Hematopoietic multipotent progenitor cell treated with erythropoietin and hydrocortisone succinate and interleukin-3 and kit ligand, for 17 days (in vitro differentiated cells): ENCODE results near the gene CYP26C1.
A peak's percentile ranks its signal among the peaks of the same experiment; 100 is the strongest.

ENCODE experiments used
- DNase-seq: peaks from one replicate; pipeline ENCODE4 v3.0.0-alpha.2; 2015; ENCODE audit warnings: low spot score

The CYP26C1 gene

DNA sequence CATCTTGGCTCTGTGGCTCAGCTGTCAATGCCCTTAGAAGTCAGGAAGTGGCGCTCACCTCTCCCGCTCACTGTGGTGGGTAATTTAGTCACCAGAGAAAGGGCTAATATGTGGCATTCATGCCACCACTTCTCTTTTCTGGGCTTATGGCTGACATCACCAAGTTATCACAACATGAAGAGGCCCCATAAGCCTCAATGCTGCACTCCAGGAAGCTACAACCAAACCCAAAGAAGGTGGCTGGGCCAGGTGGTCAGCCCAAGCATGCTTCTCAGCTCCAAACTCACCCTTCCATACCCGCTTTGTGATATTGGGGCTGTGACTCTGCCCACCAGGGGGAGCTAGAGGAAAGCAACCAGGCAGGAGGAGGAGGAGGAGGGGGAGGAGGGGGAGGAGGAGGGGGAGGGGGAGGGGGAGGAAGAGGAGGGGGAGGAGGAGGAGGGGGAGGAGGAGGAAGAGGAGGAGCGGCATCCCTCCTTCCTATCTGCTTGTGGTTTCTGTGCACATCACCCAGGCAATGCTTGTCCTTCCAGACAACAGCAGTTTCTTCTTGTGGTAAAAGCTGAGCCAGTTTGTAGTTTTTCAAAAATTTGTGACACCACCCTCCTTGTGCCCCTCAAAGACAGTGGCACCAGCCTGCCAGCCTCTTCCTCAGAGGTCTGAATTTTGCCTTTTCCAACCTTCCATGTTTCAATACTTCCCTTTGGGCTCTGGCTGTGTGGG lies 55.2 kb downstream of the CYP26C1 start:
- peak; percentile 63 for DNase-seq
